WTC11 (cell line): ENCODE measurements around the gene TCF7. TPM values are rescaled to one million over a fixed set of nuclear protein-coding genes. Genes with fewer than 3 reads are reported as not detected.
A peak's percentile ranks its signal among the peaks of the same experiment; 100 is the strongest.

Experiments
- ATAC-seq: fragments of 200-7000 bp; cut with Tn5 transposase; 2 replicates; pipeline ENCODE4 v1.10.0; 2021; ENCODE audit warnings: mild to moderate bottlenecking, moderate library complexity
- CTCF ChIA-PET: fragments of 300-600 bp; sonication (Branson Sonifier 250); formaldehyde crosslinking; loops from one replicate; lab custom pipeline; 2021; ENCODE audit warnings: antibody characterized with exemption; lab: Charles Lee
- POLR2A ChIA-PET: fragments of 350-600 bp; sonication (Branson Sonifier 250); formaldehyde crosslinking; loops from one replicate; lab custom pipeline; 2021; ENCODE audit warnings: antibody characterized with exemption; lab: Charles Lee
- DNase-seq: peaks from one replicate; pipeline ENCODE4 v3.0.0; 2021; ENCODE audit warnings: low spot score
- H3K27ac Mint-ChIP-seq: 2 replicates; pipeline ENCODE4 v1.8.0; 2021; ENCODE audit warnings: mixed read lengths
- H3K27me3 Mint-ChIP-seq: 2 replicates; pipeline ENCODE4 v1.8.0; 2021; ENCODE audit warnings: low read depth, mild to moderate bottlenecking, moderate library complexity, mixed read lengths
- H3K36me3 Mint-ChIP-seq: 2 replicates; pipeline ENCODE4 v1.8.0; 2021; ENCODE audit warnings: mixed read lengths
- H3K4me1 Mint-ChIP-seq: 2 replicates; pipeline ENCODE4 v1.8.0; 2022; ENCODE audit warnings: mixed read lengths
- H3K4me3 Mint-ChIP-seq: 2 replicates; pipeline ENCODE4 v1.8.0; 2021; ENCODE audit warnings: mild to moderate bottlenecking, moderate library complexity, mixed read lengths
- H3K9me3 Mint-ChIP-seq: 2 replicates; pipeline ENCODE4 v1.8.0; 2021; ENCODE audit warnings: mixed read lengths
- FOXJ3 ChIP-seq: sonication (generic); formaldehyde crosslinking; IDR thresholded peaks from 2 replicates; pipeline ENCODE4 v1.9.0; 2021; ENCODE audit warnings: missing genetic modification reagents, mild to moderate bottlenecking, borderline replicate concordance
- FOXK1 ChIP-seq: sonication (generic); formaldehyde crosslinking; IDR thresholded peaks from 2 replicates; pipeline ENCODE4 v1.8.0; 2022; ENCODE audit warnings: mild to moderate bottlenecking, moderate library complexity, missing genetic modification reagents
- FOXP1 ChIP-seq: sonication (generic); formaldehyde crosslinking; IDR thresholded peaks from 2 replicates; pipeline ENCODE4 v1.8.0; 2022; ENCODE audit warnings: missing genetic modification reagents, mild to moderate bottlenecking, moderate library complexity, borderline replicate concordance
- GTF2I ChIP-seq: fragments of 250-450 bp; sonication (Bioruptor Pico); conservative IDR thresholded peaks from 2 replicates; pipeline ENCODE4 v1.4.0; 2021; ENCODE audit warnings: mild to moderate bottlenecking
- HMGA2 ChIP-seq: fragments of 250-450 bp; sonication (Bioruptor Pico); IDR thresholded peaks from 2 replicates; pipeline ENCODE4 v1.4.0; 2021; ENCODE audit warnings: mild to moderate bottlenecking, moderate library complexity
- JAZF1 ChIP-seq: fragments of 250-450 bp; sonication (Bioruptor Pico); IDR thresholded peaks from 2 replicates; pipeline ENCODE4 v1.9.0; 2021; ENCODE audit warnings: moderate library complexity, mild to moderate bottlenecking, inconsistent platforms
- ZNF138 ChIP-seq: sonication (generic); formaldehyde crosslinking; conservative IDR thresholded peaks from 2 replicates; pipeline ENCODE4 v1.8.1; 2022; ENCODE audit warnings: mild to moderate bottlenecking, moderate library complexity, missing genetic modification reagents
- total RNA-seq: library from RNA; stranded (reverse); gene quantifications from 3 replicates; pipeline ENCODE4 v1.2.3, GENCODE V29; 2021
- TF ChIP-seq, protein P1 (sequence below): fragments of 250-450 bp; sonication (Bioruptor Pico); IDR thresholded peaks from 2 replicates; pipeline ENCODE4 v2.1.2; 2022; ENCODE audit warnings: mild to moderate bottlenecking, moderate library complexity
- TF ChIP-seq, protein P2 (sequence below): sonication (generic); formaldehyde crosslinking; IDR thresholded peaks from 2 replicates; pipeline ENCODE4 v1.8.0; 2022; ENCODE audit warnings: mild to moderate bottlenecking, missing genetic modification reagents
- TF ChIP-seq, protein P3 (sequence below): sonication (generic); formaldehyde crosslinking; IDR thresholded peaks from 2 replicates; pipeline ENCODE4 v1.8.0; 2022; ENCODE audit warnings: mild to moderate bottlenecking, missing genetic modification reagents
- TF ChIP-seq, protein P4 (sequence below): fragments of 250-450 bp; sonication (Bioruptor Pico); IDR thresholded peaks from 2 replicates; pipeline ENCODE4 v1.9.0; 2021; ENCODE audit warnings: moderate library complexity, mild to moderate bottlenecking, inconsistent platforms, borderline replicate concordance
- TF ChIP-seq, protein P5 (sequence below): fragments of 250-450 bp; sonication (Bioruptor Pico); IDR thresholded peaks from 2 replicates; pipeline ENCODE4 v1.9.0; 2021; ENCODE audit warnings: mild to moderate bottlenecking
- TF ChIP-seq, protein P6 (sequence below): sonication (generic); formaldehyde crosslinking; IDR thresholded peaks from 2 replicates; pipeline ENCODE4 v1.8.0; 2023; ENCODE audit warnings: mild to moderate bottlenecking, missing genetic modification reagents

The TCF7 gene
- total RNA-seq, 1 experiment from 2014 or later = 11.3 TPM

DNA sequence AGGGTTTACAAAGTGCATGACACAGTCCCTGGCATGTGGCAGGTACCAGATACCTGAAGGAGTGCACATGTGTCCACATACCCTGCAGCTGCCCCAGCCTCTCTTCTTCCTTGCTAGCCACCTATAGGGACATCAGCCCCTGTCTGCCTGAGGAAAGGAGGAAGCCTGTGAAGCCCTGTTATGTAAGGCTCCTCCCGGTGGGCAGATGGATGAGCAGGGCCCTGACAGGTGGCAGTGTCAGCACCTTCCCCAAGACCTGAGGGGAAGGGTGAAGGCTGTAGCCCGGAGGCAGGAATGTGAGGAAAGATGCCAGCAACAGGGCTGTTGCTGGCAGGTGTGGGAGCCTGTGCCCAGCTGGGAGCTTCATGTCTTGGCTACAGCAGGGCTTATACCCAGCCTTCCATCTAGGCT, 21.7 kb downstream of the TCF7 start:
- DNase-seq (no peak), ATAC-seq (no peak)
- no peaks in the 10 kb centered on the region for H3K9me3 Mint-ChIP-seq
- H3K27ac Mint-ChIP-seq = no peak overlapping the region
- TF ChIP-seq, protein P1, sequence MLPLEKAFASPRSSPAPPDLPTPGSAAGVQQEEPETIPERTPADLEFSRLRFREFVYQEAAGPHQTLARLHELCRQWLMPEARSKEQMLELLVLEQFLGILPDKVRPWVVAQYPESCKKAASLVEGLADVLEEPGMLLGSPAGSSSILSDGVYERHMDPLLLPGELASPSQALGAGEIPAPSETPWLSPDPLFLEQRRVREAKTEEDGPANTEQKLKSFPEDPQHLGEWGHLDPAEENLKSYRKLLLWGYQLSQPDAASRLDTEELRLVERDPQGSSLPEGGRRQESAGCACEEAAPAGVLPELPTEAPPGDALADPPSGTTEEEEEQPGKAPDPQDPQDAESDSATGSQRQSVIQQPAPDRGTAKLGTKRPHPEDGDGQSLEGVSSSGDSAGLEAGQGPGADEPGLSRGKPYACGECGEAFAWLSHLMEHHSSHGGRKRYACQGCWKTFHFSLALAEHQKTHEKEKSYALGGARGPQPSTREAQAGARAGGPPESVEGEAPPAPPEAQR (CRISPR knock-in tag) = no peak
- TF ChIP-seq HMGA2 (CRISPR knock-in tag) = no peak
- TF ChIP-seq, protein P2, sequence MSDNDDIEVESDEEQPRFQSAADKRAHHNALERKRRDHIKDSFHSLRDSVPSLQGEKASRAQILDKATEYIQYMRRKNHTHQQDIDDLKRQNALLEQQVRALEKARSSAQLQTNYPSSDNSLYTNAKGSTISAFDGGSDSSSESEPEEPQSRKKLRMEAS (CRISPR knock-in tag) = no peak
- H3K4me3 Mint-ChIP-seq = no peak overlapping the region
- peaks cover 22% of the 10 kb centered on the region for H3K4me1 Mint-ChIP-seq
- H3K27me3 Mint-ChIP-seq = no peaks in the 10 kb centered on the region
- POLR2A ChIA-PET = no interaction called here
- peaks cover 6% of the 10 kb centered on the region; the same call in 1 of the 2 replicates for H3K36me3 Mint-ChIP-seq
- CTCF ChIA-PET = interaction anchor here (1.0 to 12.5 kb wide), 2 partner anchors 23 to 97 kb away, joined by 3 to 202 read pairs; no protein-coding TSS in a partner anchor

DNA sequence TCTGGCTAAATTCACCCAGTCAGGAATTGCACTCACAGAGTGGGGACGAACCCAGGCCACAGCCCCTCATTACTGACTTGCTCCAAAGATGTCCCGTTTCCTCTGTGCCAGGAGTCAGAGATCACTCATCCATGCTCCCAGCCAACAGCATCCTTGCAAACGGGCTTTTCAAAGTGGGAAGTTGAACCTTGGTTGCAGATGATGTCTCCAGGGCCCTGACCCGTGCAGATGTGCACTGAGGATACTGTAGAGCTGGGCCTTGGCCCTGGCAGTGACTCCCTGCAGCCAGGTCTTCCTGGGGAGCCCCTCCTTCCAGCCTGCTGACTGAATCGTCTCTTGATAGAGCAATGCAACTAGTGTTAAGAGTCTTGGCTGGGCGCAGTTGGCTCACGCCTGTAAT, 22.3 kb downstream of the TCF7 start:
- ATAC-seq = no peak
- DNase-seq = no peak
- H3K36me3 Mint-ChIP-seq = peaks cover 6% of the 10 kb centered on the region; the same call in 1 of the 2 replicates
- H3K27me3 Mint-ChIP-seq = no peaks in the 10 kb centered on the region
- H3K9me3 Mint-ChIP-seq = no peaks in the 10 kb centered on the region
- TF ChIP-seq, protein P3, sequence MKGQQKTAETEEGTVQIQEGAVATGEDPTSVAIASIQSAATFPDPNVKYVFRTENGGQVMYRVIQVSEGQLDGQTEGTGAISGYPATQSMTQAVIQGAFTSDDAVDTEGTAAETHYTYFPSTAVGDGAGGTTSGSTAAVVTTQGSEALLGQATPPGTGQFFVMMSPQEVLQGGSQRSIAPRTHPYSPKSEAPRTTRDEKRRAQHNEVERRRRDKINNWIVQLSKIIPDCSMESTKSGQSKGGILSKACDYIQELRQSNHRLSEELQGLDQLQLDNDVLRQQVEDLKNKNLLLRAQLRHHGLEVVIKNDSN (CRISPR knock-in tag) = no peak
- TF ChIP-seq GTF2I (no peak), JAZF1 (CRISPR knock-in tag) (no peak)
- TF ChIP-seq, all 79 proteins: peak for 0
- ChIA-PET POLR2A (no interaction called here), CTCF (interaction anchor here (0.6 to 12.5 kb wide), 4 partner anchors 11 to 132 kb away, joined by 4 to 202 read pairs (median 5); no protein-coding TSS in a partner anchor)
- Mint-ChIP-seq H3K27ac (0 out of 2 replicates have a peak overlapping the region, but pooled peaks have one; percentile 7), H3K4me1 (peaks cover 22% of the 10 kb centered on the region), H3K4me3 (no peak overlapping the region)

DNA sequence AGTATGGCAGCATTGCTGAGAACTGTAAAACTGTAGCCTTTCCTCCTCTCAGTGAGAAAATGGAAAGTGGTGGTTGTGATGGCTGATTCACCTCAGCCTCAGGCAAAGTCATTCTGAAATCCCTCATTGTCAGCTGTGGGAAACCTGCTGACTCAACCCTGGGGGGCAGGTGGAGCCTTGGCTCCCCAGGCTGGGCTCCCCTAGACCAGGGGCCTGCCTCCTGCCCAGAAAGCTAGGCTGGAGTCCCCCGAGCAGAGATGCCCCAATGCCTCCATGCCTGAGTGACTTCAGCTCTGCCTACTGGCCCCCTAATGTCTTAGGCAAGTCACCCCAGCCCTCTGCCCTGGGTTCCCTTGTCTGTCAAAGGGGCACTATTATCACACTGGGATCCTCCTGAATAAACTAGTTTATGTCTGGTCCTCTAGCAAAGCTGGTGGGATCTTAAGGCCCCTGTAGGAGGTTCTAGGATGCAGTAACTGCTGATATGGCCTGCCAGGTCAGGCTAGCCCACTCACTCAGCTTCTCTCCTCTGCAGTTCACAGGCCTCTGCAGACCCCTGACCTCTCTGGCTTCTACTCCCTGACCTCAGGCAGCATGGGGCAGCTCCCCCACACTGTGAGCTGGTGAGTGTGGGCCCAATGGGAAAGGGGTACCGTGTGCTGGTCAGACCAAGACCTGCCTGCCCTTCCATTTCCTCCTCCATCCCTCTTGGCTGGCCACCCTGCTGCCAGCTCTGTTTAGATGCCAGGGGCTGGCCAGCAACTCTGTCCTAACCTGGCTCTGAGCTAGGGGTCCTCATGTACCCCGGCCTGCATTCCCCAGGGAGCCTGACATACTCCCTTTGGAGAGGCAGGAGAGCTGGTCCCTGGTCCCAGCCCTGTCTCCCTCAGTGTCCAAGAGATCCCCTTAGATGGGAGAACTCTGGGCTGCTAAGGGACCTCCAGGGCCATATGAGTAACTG, 24.2 kb downstream of the TCF7 start:
- no peak for TF ChIP-seq FOXJ3 (CRISPR knock-in tag)
- TF ChIP-seq ZNF138 = no peak
- TF ChIP-seq, protein P4, sequence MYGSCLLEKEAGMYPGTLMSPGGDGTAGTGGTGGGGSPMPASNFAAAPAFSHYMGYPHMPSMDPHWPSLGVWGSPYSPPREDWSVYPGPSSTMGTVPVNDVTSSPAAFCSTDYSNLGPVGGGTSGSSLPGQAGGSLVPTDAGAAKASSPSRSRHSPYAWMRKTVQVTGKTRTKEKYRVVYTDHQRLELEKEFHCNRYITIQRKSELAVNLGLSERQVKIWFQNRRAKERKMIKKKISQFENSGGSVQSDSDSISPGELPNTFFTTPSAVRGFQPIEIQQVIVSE (CRISPR knock-in tag) = no peak
- TF ChIP-seq FOXP1 (CRISPR knock-in tag) = 0 out of 2 replicates have a peak, but pooled peaks have one; percentile 20
- TF ChIP-seq, all 79 proteins: peak for 1
- peaks cover 6% of the 10 kb centered on the region; the same call in 1 of the 2 replicates for H3K36me3 Mint-ChIP-seq
- H3K4me1 Mint-ChIP-seq = peaks cover 14% of the 10 kb centered on the region
- no peak overlapping the region for H3K4me3 Mint-ChIP-seq
- no peaks in the 10 kb centered on the region for H3K27me3 Mint-ChIP-seq
- POLR2A ChIA-PET = no interaction called here
- no peaks in the 10 kb centered on the region for H3K9me3 Mint-ChIP-seq
- H3K27ac Mint-ChIP-seq = no peak overlapping the region
- CTCF ChIA-PET = interaction anchor here (0.6 to 12.5 kb wide), 12 partner anchors 9 to 449 kb away, joined by 3 to 202 read pairs (median 20); partner anchors contain the start of genes TCF7 and VDAC1
- DNase-seq = no peak
- ATAC-seq = no peak

DNA sequence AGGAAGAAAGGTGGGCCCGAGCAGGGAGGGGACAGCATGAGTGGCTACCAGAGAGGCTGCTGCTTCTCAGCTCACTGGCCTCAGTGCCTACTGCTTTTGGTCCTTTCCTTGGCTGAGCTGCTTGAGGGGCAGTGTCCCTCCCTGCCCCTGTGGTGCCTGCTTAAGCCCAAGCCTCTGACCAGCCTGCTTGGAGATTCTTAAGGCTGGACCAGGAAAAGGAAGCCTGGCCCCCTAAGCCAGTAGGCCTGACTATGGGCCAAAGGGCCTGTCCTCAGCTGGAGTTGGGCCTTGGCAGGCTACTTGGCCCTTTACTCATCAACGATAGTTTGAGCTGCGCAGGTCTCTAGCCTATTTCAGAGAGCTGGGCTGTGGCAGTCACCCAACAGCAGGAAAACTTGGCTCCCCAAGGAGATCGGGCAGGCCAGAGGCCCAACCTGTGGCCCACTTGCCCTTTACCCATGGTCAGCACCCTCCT, 24.9 kb downstream of the TCF7 start:
- no peak overlapping the region for H3K4me3 Mint-ChIP-seq
- H3K27me3 Mint-ChIP-seq = no peaks in the 10 kb centered on the region
- CTCF ChIA-PET = interaction anchor here (1.6 to 12.5 kb wide), 10 partner anchors 8 to 134 kb away, joined by 4 to 202 read pairs (median 22); partner anchors contain the start of genes TCF7 and VDAC1
- H3K4me1 Mint-ChIP-seq = peaks cover 14% of the 10 kb centered on the region
- DNase-seq (no peak), ATAC-seq (no peak)
- peaks cover 8% of the 10 kb centered on the region; the same call in 1 of the 2 replicates for H3K36me3 Mint-ChIP-seq
- no peak overlapping the region for H3K27ac Mint-ChIP-seq
- POLR2A ChIA-PET = no interaction called here
- H3K9me3 Mint-ChIP-seq = no peaks in the 10 kb centered on the region
- TF ChIP-seq FOXK1 (CRISPR knock-in tag) = no peak
- TF ChIP-seq, protein P5, sequence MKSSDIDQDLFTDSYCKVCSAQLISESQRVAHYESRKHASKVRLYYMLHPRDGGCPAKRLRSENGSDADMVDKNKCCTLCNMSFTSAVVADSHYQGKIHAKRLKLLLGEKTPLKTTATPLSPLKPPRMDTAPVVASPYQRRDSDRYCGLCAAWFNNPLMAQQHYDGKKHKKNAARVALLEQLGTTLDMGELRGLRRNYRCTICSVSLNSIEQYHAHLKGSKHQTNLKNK (CRISPR knock-in tag) = no peak
- TF ChIP-seq, protein P6, sequence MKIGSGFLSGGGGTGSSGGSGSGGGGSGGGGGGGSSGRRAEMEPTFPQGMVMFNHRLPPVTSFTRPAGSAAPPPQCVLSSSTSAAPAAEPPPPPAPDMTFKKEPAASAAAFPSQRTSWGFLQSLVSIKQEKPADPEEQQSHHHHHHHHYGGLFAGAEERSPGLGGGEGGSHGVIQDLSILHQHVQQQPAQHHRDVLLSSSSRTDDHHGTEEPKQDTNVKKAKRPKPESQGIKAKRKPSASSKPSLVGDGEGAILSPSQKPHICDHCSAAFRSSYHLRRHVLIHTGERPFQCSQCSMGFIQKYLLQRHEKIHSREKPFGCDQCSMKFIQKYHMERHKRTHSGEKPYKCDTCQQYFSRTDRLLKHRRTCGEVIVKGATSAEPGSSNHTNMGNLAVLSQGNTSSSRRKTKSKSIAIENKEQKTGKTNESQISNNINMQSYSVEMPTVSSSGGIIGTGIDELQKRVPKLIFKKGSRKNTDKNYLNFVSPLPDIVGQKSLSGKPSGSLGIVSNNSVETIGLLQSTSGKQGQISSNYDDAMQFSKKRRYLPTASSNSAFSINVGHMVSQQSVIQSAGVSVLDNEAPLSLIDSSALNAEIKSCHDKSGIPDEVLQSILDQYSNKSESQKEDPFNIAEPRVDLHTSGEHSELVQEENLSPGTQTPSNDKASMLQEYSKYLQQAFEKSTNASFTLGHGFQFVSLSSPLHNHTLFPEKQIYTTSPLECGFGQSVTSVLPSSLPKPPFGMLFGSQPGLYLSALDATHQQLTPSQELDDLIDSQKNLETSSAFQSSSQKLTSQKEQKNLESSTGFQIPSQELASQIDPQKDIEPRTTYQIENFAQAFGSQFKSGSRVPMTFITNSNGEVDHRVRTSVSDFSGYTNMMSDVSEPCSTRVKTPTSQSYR = no peak
- TF ChIP-seq, protein P4 (CRISPR knock-in tag) = no peak
